ENCODE measurements around the gene SH3BP1. TPM values are rescaled to one million over a fixed set of nuclear protein-coding genes. Genes with fewer than 3 reads are reported as not detected.
A peak's percentile ranks its signal among the peaks of the same experiment; 100 is the strongest.

Gene SH3BP1
- total and polyA plus RNA-seq, 9 of the 15 experiments (the other 6 are each of a cell fraction or from before 2014, with no cell fraction given) = 0.10 to 36.2 (median 10.4) TPM

GRCh38 chr22:37608477-37609239 is 30.8 kb upstream of the SH3BP1 start, which contains the start of gene GGA1 (continued):
- no peak for TF ChIP-seq TCFL5 (CRISPR knock-in tag; conservative IDR thresholded peaks at IDR 0.05)
- TF ChIP-seq LARP7 (IDR thresholded peaks at IDR 0.05) = no peak
- TF ChIP-seq DLX4 (CRISPR knock-in tag; IDR thresholded peaks at IDR 0.05) = no peak
- TF ChIP-seq SMAD1 (IDR thresholded peaks at IDR 0.05; ENCODE audit: low read depth, low read length, partially characterized antibody) = no peak
- no peak for TF ChIP-seq KAT2B (IDR thresholded peaks at IDR 0.05; ENCODE audit: low read depth, low read length)
- no peak for TF ChIP-seq ZNF561 (CRISPR knock-in tag; conservative IDR thresholded peaks at IDR 0.05)
- no peak; the same call in 1 of the 2 replicates for TF ChIP-seq ZNF431 (CRISPR knock-in tag; IDR thresholded peaks at IDR 0.05)
- TF ChIP-seq MECOM (CRISPR knock-in tag; IDR thresholded peaks at IDR 0.05) = no peak
- TF ChIP-seq ADNP (tag; IDR thresholded peaks at IDR 0.05) = no peak
- no peak for TF ChIP-seq BDP1 (IDR thresholded peaks at IDR 0.05; ENCODE audit: insufficient read depth, insufficient read length)
- no peak; the same call in 1 of the 2 replicates for TF ChIP-seq DPF2 (IDR thresholded peaks at IDR 0.05)
- no peak for TF ChIP-seq ZNF444 (CRISPR knock-in tag; IDR thresholded peaks at IDR 0.05)
- no peak for TF ChIP-seq ATF2 (CRISPR knock-in tag; IDR thresholded peaks at IDR 0.05)
- no peak for TF ChIP-seq CTCF (IDR thresholded peaks at IDR 0.05 in 2 of 3, conservative IDR thresholded peaks at IDR 0.05 in 1 of 3; ENCODE audit: insufficient read depth in 2 of 3, low read depth in 1 of 3, low read length in 3 of 3)
- TF ChIP-seq TEAD4 (IDR thresholded peaks at IDR 0.05; ENCODE audit: low read length) = 0 out of 2 replicates have a peak, but pooled peaks have one; percentile 30
- peak; percentile 91 for TF ChIP-seq TEAD4 (CRISPR knock-in tag; IDR thresholded peaks at IDR 0.05; ENCODE audit: borderline replicate concordance)
- TF ChIP-seq KLF6 (CRISPR knock-in tag; IDR thresholded peaks at IDR 0.05; ENCODE audit: borderline replicate concordance) = no peak
- TF ChIP-seq DNMT1 (IDR thresholded peaks at IDR 0.05) = no peak
- TF ChIP-seq SMARCC2 (IDR thresholded peaks at IDR 0.05; ENCODE audit: low read depth) = no peak
- 0 out of 2 replicates have a peak, but pooled peaks have one; percentile 13 for TF ChIP-seq SOX6 (IDR thresholded peaks at IDR 0.05)
- TF ChIP-seq HNRNPLL (IDR thresholded peaks at IDR 0.05; ENCODE audit: low read depth, low read length, poor library complexity, severe bottlenecking) = peak; percentile 42
- no peak for TF ChIP-seq HBP1 (CRISPR knock-in tag; IDR thresholded peaks at IDR 0.05)
- TF ChIP-seq ZNF79 (CRISPR knock-in tag; IDR thresholded peaks at IDR 0.05; ENCODE audit: low read depth) = no peak
- TF ChIP-seq HMBOX1 (IDR thresholded peaks at IDR 0.05) = no peak
